Measurements from ENCODE around the gene PCBD1. TPM values are rescaled to one million over a fixed set of nuclear protein-coding genes. Genes with fewer than 3 reads are reported as not detected.

Gene PCBD1
- total RNA-seq, 1 experiment from 2014 or later = 39.7 TPM

- Histone ChIP-seq H3K23ac (ENCODE audit: insufficient read length, low read depth, low read length) (no peak overlapping the region), H3K4me1 (ENCODE audit: insufficient read depth, low read length) (no peaks in the 10 kb centered on the region), H3K56ac (ENCODE audit: insufficient read length, low read depth, low read length) (no peak overlapping the region), H3T11ph (ENCODE audit: low read length) (no peak overlapping the region), H3K27ac (ENCODE audit: insufficient read length, low read depth, low read length) (no peak overlapping the region), H2BK20ac (ENCODE audit: low read depth, low read length, poor library complexity, severe bottlenecking) (no peak overlapping the region), H4K8ac (replicated peaks; ENCODE audit: insufficient read length, low read depth, low read length) (no peak overlapping the region), H4K5ac (ENCODE audit: insufficient read length, low read depth, low read length) (no peak overlapping the region), H4K91ac (ENCODE audit: insufficient read length, low read depth, low read length) (no peak overlapping the region), H2BK15ac (ENCODE audit: low read depth, low read length) (no peak overlapping the region), H4K20me1 (ENCODE audit: control insufficient read depth, insufficient read depth, insufficient read length) (no peaks in the 10 kb centered on the region), H3K18ac (ENCODE audit: insufficient read length, low read depth, low read length) (no peak overlapping the region), H3K14ac (ENCODE audit: insufficient read depth, low read length) (no peak overlapping the region), H3K27me3 (ENCODE audit: insufficient read depth, low read length) (no peaks in the 10 kb centered on the region), H3K79me1 (ENCODE audit: insufficient read depth, low read depth, low read length, poor library complexity, severe bottlenecking) (no peaks in the 10 kb centered on the region), H2BK12ac (ENCODE audit: insufficient read length, low read depth, low read length) (no peak overlapping the region), H2BK5ac (ENCODE audit: insufficient read length, low read length) (no peak overlapping the region), H2AFZ (ENCODE audit: low read length) (no peak overlapping the region), H3K79me2 (ENCODE audit: insufficient read depth, low read length) (no peaks in the 10 kb centered on the region), H3K9me3 (ENCODE audit: control insufficient read depth, low read depth, low read length) (no peaks in the 10 kb centered on the region), H2AK5ac (ENCODE audit: insufficient read length, low read length) (no peak overlapping the region), H3K23me2 (ENCODE audit: insufficient read length, low read depth, low read length, poor library complexity, severe bottlenecking) (no peaks in the 10 kb centered on the region), H2BK120ac (ENCODE audit: low read depth, low read length, poor library complexity, severe bottlenecking) (no peak overlapping the region), H3K4ac (ENCODE audit: low read depth, low read length) (no peak overlapping the region), H3K9ac (ENCODE audit: extremely low read depth, insufficient read length, low read length) (no peak overlapping the region), H3K4me2 (ENCODE audit: insufficient read depth, insufficient read length, low read length) (no peak overlapping the region)
- no peak for DNase-seq
- H3K27me3 Mint-ChIP-seq (ENCODE audit: low read depth) = no peaks in the 10 kb centered on the region
- no CpG with 5 or more reads among the region's 1 CpG for WGBS (ENCODE audit: extremely low coverage, insufficient read length, low lambda C conversion rate)
- peaks cover 6 to 69% (median 51%) of the 10 kb centered on the region in 3 experiments; a peak in 6 of 7 replicates for H3K36me3 Mint-ChIP-seq (ENCODE audit: insufficient read depth in 1 of 3, low read depth in 3 of 3)
- no peak overlapping the region for H3K4me3 Mint-ChIP-seq
- no peaks in the 10 kb centered on the region for H3K4me1 Mint-ChIP-seq
- peak overlapping the region in 1 of 3 experiments; percentile 45; a peak in 1 of 7 replicates for H3K27ac Mint-ChIP-seq
- H3K9me3 Mint-ChIP-seq = no peaks in the 10 kb centered on the region
- TF ChIP-seq, protein P1, sequence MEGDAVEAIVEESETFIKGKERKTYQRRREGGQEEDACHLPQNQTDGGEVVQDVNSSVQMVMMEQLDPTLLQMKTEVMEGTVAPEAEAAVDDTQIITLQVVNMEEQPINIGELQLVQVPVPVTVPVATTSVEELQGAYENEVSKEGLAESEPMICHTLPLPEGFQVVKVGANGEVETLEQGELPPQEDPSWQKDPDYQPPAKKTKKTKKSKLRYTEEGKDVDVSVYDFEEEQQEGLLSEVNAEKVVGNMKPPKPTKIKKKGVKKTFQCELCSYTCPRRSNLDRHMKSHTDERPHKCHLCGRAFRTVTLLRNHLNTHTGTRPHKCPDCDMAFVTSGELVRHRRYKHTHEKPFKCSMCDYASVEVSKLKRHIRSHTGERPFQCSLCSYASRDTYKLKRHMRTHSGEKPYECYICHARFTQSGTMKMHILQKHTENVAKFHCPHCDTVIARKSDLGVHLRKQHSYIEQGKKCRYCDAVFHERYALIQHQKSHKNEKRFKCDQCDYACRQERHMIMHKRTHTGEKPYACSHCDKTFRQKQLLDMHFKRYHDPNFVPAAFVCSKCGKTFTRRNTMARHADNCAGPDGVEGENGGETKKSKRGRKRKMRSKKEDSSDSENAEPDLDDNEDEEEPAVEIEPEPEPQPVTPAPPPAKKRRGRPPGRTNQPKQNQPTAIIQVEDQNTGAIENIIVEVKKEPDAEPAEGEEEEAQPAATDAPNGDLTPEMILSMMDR (conservative IDR thresholded peaks at IDR 0.05) = no peak
Observed at GRCh38 chr10:70853457-70853856, 34.9 kb downstream of the PCBD1 start.

All from H9 (cell line).